Liver (tissue), 9 donors: ENCODE data around the gene CLDN16. TPM values are rescaled to one million over a fixed set of nuclear protein-coding genes. Genes with fewer than 3 reads are reported as not detected.

Experiments used
- DNase-seq: peaks from one replicate; pipeline ENCODE4 v3.0.0-alpha.2; 2017; ENCODE audit warnings: low spot score
- H3K27ac ChIP-seq, 2 donors: one replicate each; pipeline ENCODE4 v1.7.0; 2013; ENCODE audit warnings: inconsistent platforms in 2 of 2, low read length in 2 of 2, control low read depth in 1 of 2, low read depth in 1 of 2, mild to moderate bottlenecking in 1 of 2
- H3K27me3 ChIP-seq, 4 donors: one replicate each; pipeline versions ENCODE4 v1.6.1 to v1.7.0; 2013; ENCODE audit warnings: low read length in 3 of 4, inconsistent platforms in 1 of 4, mild to moderate bottlenecking in 1 of 4, moderate library complexity in 1 of 4; ENCODE audit not compliant: control insufficient read depth in 4 of 4, insufficient read depth in 4 of 4
- H3K36me3 ChIP-seq, 4 donors: one replicate each; pipeline versions ENCODE4 v1.6.1 to v1.7.0; 2013; ENCODE audit warnings: low read length in 3 of 4, mild to moderate bottlenecking in 3 of 4, low read depth in 1 of 4, moderate library complexity in 1 of 4; ENCODE audit not compliant: control insufficient read depth in 4 of 4, insufficient read depth in 3 of 4
- H3K4me1 ChIP-seq, 4 donors: one replicate each; pipeline versions ENCODE4 v1.6.1 to v1.7.0; 2013; ENCODE audit warnings: low read length in 3 of 4, mild to moderate bottlenecking in 3 of 4, moderate library complexity in 1 of 4; ENCODE audit not compliant: control insufficient read depth in 4 of 4, insufficient read depth in 4 of 4
- H3K4me3 ChIP-seq, 3 donors: one replicate each; pipeline versions ENCODE4 v1.6.1 to v1.7.0; 2013; ENCODE audit warnings: low read length in 3 of 3, control low read depth in 1 of 3, low read depth in 1 of 3, mild to moderate bottlenecking in 1 of 3
- H3K9ac ChIP-seq, 2 donors: one replicate each; pipeline ENCODE4 v1.7.0; 2013; ENCODE audit warnings: low read length in 2 of 2, mild to moderate bottlenecking in 2 of 2, moderate library complexity in 2 of 2, control low read depth in 1 of 2, low read depth in 1 of 2
- H3K9me3 ChIP-seq, 4 donors: one replicate each; pipeline versions ENCODE4 v1.6.1 to v1.7.0; 2013; ENCODE audit warnings: low read length in 3 of 4; ENCODE audit not compliant: control insufficient read depth in 4 of 4
- ATF3 ChIP-seq: IDR thresholded peaks from 2 replicates; pipeline ENCODE4 v1.6.1; 2016; ENCODE audit warnings: antibody characterized with exemption
- CTCF ChIP-seq: fragments of 150-350 bp; IDR thresholded peaks from 2 replicates; pipeline ENCODE4 v1.5.1; 2017; ENCODE audit warnings: improper control_type of control experiment, low read depth, low read length; ENCODE audit not compliant: missing input control
- EGR1 ChIP-seq, 2 donors: IDR thresholded peaks; 2 replicates each; pipeline ENCODE4 v1.6.1; 2016 to 2018; ENCODE audit warnings: antibody characterized with exemption in 2 of 2, low read depth in 2 of 2
- FOXA1 ChIP-seq: IDR thresholded peaks from 2 replicates; pipeline ENCODE4 v1.6.1; 2016; ENCODE audit warnings: antibody characterized with exemption
- FOXA2 ChIP-seq: IDR thresholded peaks from 2 replicates; pipeline ENCODE4 v1.6.1; 2016; ENCODE audit warnings: antibody characterized with exemption
- GABPA ChIP-seq, 2 donors: IDR thresholded peaks in 1 of 2; conservative IDR thresholded peaks in 1 of 2; 2 replicates each; pipeline ENCODE4 v1.6.1; 2016; ENCODE audit warnings: antibody characterized with exemption in 2 of 2, mild to moderate bottlenecking in 1 of 2, moderate library complexity in 1 of 2
- HNF4A ChIP-seq, 2 donors: conservative IDR thresholded peaks; 2 replicates each; pipeline ENCODE4 v1.6.1; 2016; ENCODE audit warnings: antibody characterized with exemption in 2 of 2, mild to moderate bottlenecking in 2 of 2
- HNF4G ChIP-seq: IDR thresholded peaks from 2 replicates; pipeline ENCODE4 v1.6.1; 2016; ENCODE audit warnings: antibody characterized with exemption
- JUND ChIP-seq, 2 donors: IDR thresholded peaks; 2 replicates each; pipeline ENCODE4 v1.6.1; 2016; ENCODE audit warnings: antibody characterized with exemption in 2 of 2
- NR2F2 ChIP-seq: IDR thresholded peaks from 2 replicates; pipeline ENCODE4 v1.6.1; 2016; ENCODE audit warnings: antibody characterized with exemption
- RAD21 ChIP-seq, 2 donors: IDR thresholded peaks; 2 replicates each; pipeline ENCODE4 v1.6.1; 2016; ENCODE audit warnings: antibody characterized with exemption in 2 of 2, mild to moderate bottlenecking in 2 of 2
- REST ChIP-seq: IDR thresholded peaks from 2 replicates; pipeline ENCODE4 v1.6.1; 2016; ENCODE audit warnings: antibody characterized with exemption, mild to moderate bottlenecking
- RXRA ChIP-seq, 2 donors: IDR thresholded peaks; 2 replicates each; pipeline ENCODE4 v1.6.1; 2017 to 2018; ENCODE audit warnings: antibody characterized with exemption in 2 of 2, mild to moderate bottlenecking in 1 of 2
- SP1 ChIP-seq: IDR thresholded peaks from 2 replicates; pipeline ENCODE4 v1.6.1; 2018; ENCODE audit warnings: antibody characterized with exemption, mild to moderate bottlenecking
- TAF1 ChIP-seq: conservative IDR thresholded peaks from 2 replicates; pipeline ENCODE4 v1.6.1; 2016; ENCODE audit warnings: antibody characterized with exemption, mild to moderate bottlenecking
- YY1 ChIP-seq: IDR thresholded peaks from 2 replicates; pipeline ENCODE4 v1.6.1; 2016; ENCODE audit warnings: antibody characterized with exemption, mild to moderate bottlenecking
- ZBTB33 ChIP-seq: IDR thresholded peaks from 2 replicates; pipeline ENCODE4 v1.6.1; 2016; ENCODE audit warnings: antibody characterized with exemption
- WGBS: extraction: QIAGEN DNeasy Blood & Tissue Kit; methylation state at CpG from one replicate; pipeline ENCODE4 v1.1.7; 2013; 5-methylcytosine and 5-hydroxymethylcytosine counted together
- polyA plus RNA-seq, 2 donors: library from polyadenylated mRNA; stranded (reverse) in 1 of 2; unstranded in 1 of 2; fragments of 200-250 nt in 1 of 2; fragments of >200 nt in 1 of 2; fragmentation: Nextera tagmentation in 1 of 2; extraction: Ambion mirVana in 1 of 2; gene quantifications; one replicate each; pipeline versions ENCODE4 v1.2.1 to v1.2.3, GENCODE V29; 2013 to 2015
- total RNA-seq, 2 donors: library from RNA; depleted of rRNA; stranded (reverse); fragments of >200 nt; gene quantifications; one replicate each; pipeline ENCODE4 v1.2.3, GENCODE V29; 2014
- TF ChIP-seq, protein P1 (sequence below): IDR thresholded peaks from 2 replicates; pipeline ENCODE4 v1.6.1; 2016; ENCODE audit warnings: antibody characterized with exemption
- donor health status: healthy.
- donor health status: healthy.
- donor health status: healthy.
- donor health status: healthy.
- donor health status: healthy.

The CLDN16 gene
- total and polyA plus RNA-seq, 4 donors, result 0.22 to 0.89 (median 0.70) TPM

DNA sequence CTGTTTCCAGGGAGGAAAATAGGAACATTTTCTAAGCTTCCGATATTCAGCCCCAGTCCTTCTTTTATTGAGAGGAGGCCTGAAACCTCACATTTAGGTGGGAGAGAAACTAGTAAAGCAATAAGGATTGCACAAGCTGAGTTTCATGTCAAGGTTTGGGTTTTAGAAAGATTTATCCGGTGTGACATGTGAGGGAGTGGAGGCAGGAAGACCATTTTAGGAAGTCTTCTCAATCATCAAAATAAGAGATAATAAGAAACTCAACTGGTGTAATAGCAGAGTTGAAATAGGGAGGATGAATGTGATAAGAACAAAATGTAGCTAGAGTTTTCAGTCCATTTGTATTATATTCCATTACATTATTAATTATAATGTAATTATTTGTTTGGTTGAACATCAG is 27.7 kb upstream of the CLDN16 start:
- Histone ChIP-seq H3K27me3 (no peaks in the 10 kb centered on the region), H3K4me3 (no peak overlapping the region), H3K36me3 (no peaks in the 10 kb centered on the region), H3K4me1 (no peaks in the 10 kb centered on the region), H3K9me3 (no peaks in the 10 kb centered on the region), H3K27ac (no peak overlapping the region), H3K9ac (no peak overlapping the region)
- TF ChIP-seq FOXA2, result no peak
- no peak for TF ChIP-seq GABPA (IDR thresholded peaks at IDR 0.05 in 1 of 2, conservative IDR thresholded peaks at IDR 0.05 in 1 of 2)
- TF ChIP-seq TAF1, result no peak
- TF ChIP-seq, protein P1, sequence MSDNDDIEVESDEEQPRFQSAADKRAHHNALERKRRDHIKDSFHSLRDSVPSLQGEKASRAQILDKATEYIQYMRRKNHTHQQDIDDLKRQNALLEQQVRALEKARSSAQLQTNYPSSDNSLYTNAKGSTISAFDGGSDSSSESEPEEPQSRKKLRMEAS, result no peak
- no peak for TF ChIP-seq CTCF
- TF ChIP-seq RAD21 (IDR thresholded peaks at IDR 0.05), result no peak
- no peak for TF ChIP-seq HNF4A (conservative IDR thresholded peaks at IDR 0.05)
- TF ChIP-seq ZBTB33, result no peak
- TF ChIP-seq EGR1 (IDR thresholded peaks at IDR 0.05; ENCODE audit: low read depth in 2 of 2), result no peak
- TF ChIP-seq REST, result no peak
- no peak for TF ChIP-seq HNF4G
- TF ChIP-seq NR2F2, result no peak
- TF ChIP-seq ATF3, result no peak
- 79% methylated on average over 2 of the region's 2 CpGs for WGBS
- DNase-seq, result no peak

DNA sequence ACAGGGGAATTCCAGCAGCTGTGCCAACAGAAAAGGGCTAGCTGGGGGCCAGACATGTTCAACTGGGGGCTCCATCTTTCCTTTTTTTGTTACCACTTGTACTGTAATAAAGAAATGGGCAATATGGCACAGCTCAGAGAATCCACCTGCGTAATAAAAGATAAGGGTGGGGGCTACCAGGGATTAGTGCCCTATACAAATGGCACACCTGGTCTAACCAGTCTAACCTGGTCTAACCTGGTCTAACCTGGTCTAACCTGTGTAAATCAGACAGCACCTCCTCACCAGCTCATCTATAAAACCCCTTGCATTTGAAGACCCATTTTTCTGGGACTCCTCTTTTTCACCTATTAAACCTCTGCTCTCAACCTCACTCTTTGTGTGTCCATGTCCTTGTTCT is 26.2 kb upstream of the CLDN16 start:
- no peak for DNase-seq
- no peaks in the 10 kb centered on the region for H3K27me3 ChIP-seq
- no peak overlapping the region for H3K27ac ChIP-seq
- H3K36me3 ChIP-seq, result no peaks in the 10 kb centered on the region
- H3K9me3 ChIP-seq, result no peaks in the 10 kb centered on the region
- 95% methylated on average over 1 of the region's 1 CpG for whole genome bisulfite sequencing
- no peak overlapping the region for H3K4me3 ChIP-seq
- no peak overlapping the region for H3K9ac ChIP-seq
- no peaks in the 10 kb centered on the region for H3K4me1 ChIP-seq
- TF ChIP-seq TAF1, result no peak
- TF ChIP-seq RAD21 (IDR thresholded peaks at IDR 0.05), result no peak
- no peak for TF ChIP-seq ZBTB33
- TF ChIP-seq JUND (IDR thresholded peaks at IDR 0.05), result no peak
- TF ChIP-seq SP1, result no peak
- TF ChIP-seq ATF3, result no peak
- no peak for TF ChIP-seq NR2F2
- TF ChIP-seq GABPA (IDR thresholded peaks at IDR 0.05 in 1 of 2, conservative IDR thresholded peaks at IDR 0.05 in 1 of 2), result no peak
- TF ChIP-seq HNF4G, result no peak
- no peak for TF ChIP-seq RXRA (IDR thresholded peaks at IDR 0.05)
- no peak for TF ChIP-seq HNF4A (conservative IDR thresholded peaks at IDR 0.05)
- TF ChIP-seq FOXA1, result no peak
- TF ChIP-seq YY1, result no peak
- TF ChIP-seq, protein P1, result no peak
- no peak for TF ChIP-seq CTCF
- TF ChIP-seq EGR1 (IDR thresholded peaks at IDR 0.05; ENCODE audit: low read depth in 2 of 2), result no peak
